ENCODE data around the gene PTF1A.
"Not testable (repeated sequence)": the region's sequence is repeated elsewhere in the genome, so short reads cannot be mapped to it uniquely, and the experiment has no call there.

The PTF1A gene

GRCh38 chr10:23204773-23205172, 12.7 kb downstream of the PTF1A start:
- DNase-seq: no peak

- DNase-seq: no peak
Measured at GRCh38 chr10:23205972-23206642, 14.0 kb downstream of the PTF1A start.

GRCh38 chr10:23217471-23217870, 25.4 kb downstream of the PTF1A start:
- DNase-seq: no peak

GRCh38 chr10:23230582-23230981, 38.5 kb downstream of the PTF1A start:
- no peak for DNase-seq

DNA sequence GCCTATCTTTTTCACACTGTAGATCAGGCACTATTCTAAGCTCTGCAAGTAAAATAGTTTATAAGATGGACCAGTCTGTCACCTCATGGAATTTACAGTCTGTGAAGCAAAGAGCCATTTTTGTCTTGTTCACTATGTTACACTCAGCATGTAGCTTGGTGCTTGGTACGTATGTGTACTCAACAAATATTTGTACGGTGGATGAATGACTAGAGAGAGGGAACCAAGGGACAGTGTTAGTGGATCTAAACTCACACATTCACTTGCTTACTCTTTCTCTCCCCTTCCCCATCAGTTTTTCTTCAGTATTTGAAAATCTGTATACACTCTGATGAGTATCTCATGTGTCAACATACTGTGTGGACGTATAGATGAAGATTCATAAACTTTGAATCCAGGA, 45.9 kb downstream of the PTF1A start:
- DNase-seq: no peak

GRCh38 chr10:23241779-23242178, 49.7 kb downstream of the PTF1A start:
- not testable (repeated sequence) for DNase-seq
